PFSK-1 (cell line): ENCODE results near the gene RHBDD1.

Source experiments
- POLR2AphosphoS5 ChIP-seq: IDR thresholded peaks from 2 replicates; pipeline ENCODE4 v1.6.1; 2012; ENCODE audit warnings: low read depth, mild to moderate bottlenecking, control low read depth, low read length, moderate library complexity
- SIN3A ChIP-seq: IDR thresholded peaks from 2 replicates; pipeline ENCODE4 v1.6.1; 2012; ENCODE audit warnings: mild to moderate bottlenecking, low read length, moderate library complexity, borderline replicate concordance; ENCODE audit not compliant: insufficient read depth
- TAF1 ChIP-seq: IDR thresholded peaks from 2 replicates; pipeline ENCODE4 v1.6.1; 2012; ENCODE audit warnings: low read length, control low read depth, borderline replicate concordance; ENCODE audit not compliant: insufficient read depth
- TF ChIP-seq, protein P1 (sequence below), 2 experiments: IDR thresholded peaks; 2 replicates each; pipeline versions ENCODE4 v1.6.1 to v1.8.0; 2011 to 2012; ENCODE audit warnings: low read depth in 2 of 2, low read length in 2 of 2, control low read depth in 1 of 2, inconsistent platforms in 1 of 2, mild to moderate bottlenecking in 1 of 2, moderate library complexity in 1 of 2; ENCODE audit not compliant: insufficient read depth in 1 of 2

DNA sequence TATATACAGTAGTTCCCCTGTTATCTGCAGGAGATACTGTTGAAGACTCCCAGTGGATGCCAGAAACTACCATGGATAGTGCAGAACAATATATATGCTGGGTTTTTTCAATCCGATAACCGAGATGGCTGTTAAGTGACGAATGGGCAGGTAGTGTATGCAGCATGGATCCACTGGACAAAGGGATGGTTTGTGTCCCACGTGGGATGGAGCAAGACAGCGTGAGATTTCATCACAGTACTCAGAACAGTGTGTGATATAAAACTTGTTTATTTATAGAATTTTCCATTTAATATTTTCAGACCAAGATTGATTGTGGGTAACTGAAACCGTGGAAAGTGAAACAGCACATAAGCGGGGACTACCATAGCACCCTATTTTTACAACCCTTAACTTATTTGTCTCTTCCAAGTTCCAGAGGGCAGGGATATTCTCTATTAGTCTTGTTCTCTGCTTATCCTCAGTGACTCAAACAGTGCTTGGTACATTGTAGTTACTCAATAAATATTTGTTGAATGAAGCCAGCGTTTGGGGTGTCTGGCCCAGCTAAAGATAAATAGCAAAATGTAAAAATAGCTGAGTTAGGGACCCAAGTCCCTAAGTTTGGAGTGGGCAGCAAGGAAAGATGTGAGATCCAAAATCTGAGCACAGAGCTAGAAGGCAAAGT, 50.0 kb downstream of the RHBDD1 start:
- TF ChIP-seq POLR2AphosphoS5 (no peak), TAF1 (no peak), SIN3A (no peak)
- TF ChIP-seq, protein P1, sequence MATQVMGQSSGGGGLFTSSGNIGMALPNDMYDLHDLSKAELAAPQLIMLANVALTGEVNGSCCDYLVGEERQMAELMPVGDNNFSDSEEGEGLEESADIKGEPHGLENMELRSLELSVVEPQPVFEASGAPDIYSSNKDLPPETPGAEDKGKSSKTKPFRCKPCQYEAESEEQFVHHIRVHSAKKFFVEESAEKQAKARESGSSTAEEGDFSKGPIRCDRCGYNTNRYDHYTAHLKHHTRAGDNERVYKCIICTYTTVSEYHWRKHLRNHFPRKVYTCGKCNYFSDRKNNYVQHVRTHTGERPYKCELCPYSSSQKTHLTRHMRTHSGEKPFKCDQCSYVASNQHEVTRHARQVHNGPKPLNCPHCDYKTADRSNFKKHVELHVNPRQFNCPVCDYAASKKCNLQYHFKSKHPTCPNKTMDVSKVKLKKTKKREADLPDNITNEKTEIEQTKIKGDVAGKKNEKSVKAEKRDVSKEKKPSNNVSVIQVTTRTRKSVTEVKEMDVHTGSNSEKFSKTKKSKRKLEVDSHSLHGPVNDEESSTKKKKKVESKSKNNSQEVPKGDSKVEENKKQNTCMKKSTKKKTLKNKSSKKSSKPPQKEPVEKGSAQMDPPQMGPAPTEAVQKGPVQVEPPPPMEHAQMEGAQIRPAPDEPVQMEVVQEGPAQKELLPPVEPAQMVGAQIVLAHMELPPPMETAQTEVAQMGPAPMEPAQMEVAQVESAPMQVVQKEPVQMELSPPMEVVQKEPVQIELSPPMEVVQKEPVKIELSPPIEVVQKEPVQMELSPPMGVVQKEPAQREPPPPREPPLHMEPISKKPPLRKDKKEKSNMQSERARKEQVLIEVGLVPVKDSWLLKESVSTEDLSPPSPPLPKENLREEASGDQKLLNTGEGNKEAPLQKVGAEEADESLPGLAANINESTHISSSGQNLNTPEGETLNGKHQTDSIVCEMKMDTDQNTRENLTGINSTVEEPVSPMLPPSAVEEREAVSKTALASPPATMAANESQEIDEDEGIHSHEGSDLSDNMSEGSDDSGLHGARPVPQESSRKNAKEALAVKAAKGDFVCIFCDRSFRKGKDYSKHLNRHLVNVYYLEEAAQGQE (IDR thresholded peaks at IDR 0.05; ENCODE audit: insufficient read depth in 1 of 2, low read depth in 2 of 2, low read length in 2 of 2), result no peak
